Right lobe of liver (tissue), 4 donors: ENCODE measurements around the gene GGCX.

ENCODE experiments used
- CTCF ChIP-seq, 4 donors: fragments of 200-600 bp in 3 of 4; fragments of 450-650 bp in 1 of 4; IDR thresholded peaks; one replicate each; pipeline versions ENCODE4 v1.5.1 to v1.8.0; 2016 to 2022; ENCODE audit warnings: antibody characterized with exemption in 4 of 4, mild to moderate bottlenecking in 2 of 4
- POLR2A ChIP-seq: fragments of 450-650 bp; IDR thresholded peaks from one replicate; pipeline ENCODE4 v1.6.1; 2017; ENCODE audit warnings: antibody characterized with exemption, mild to moderate bottlenecking
- donor health status: DM: no; HTN: no; CAD: no.
- donor health status: DM: no; HTN: no; CAD: no.
- donor health status: DM: no; HTN: yes; CAD: no.

GRCh38 chr2:85536479-85536878, 24.8 kb downstream of the GGCX start:
- TF ChIP-seq CTCF (IDR thresholded peaks at IDR 0.05) (no peak), POLR2A (no peak)
